NCI-H2107 treated with DMSO at 0.1 percent for 48 hours (cell line): ENCODE measurements around the gene BST2.

Experiments used
- DNase-seq: peaks from one replicate; lab custom pipeline; 2025; ENCODE audit not compliant: unreplicated experiment; lab: John Stamatoyannopoulos, UW

Gene BST2

GRCh38 chr19:17405250-17406045 is at the start of gene BST2:
Gene BST2 (minus strand): TSS chr19:17405630. CDS start chr19:17405575, 55 bp downstream.
- no peak for DNase-seq

DNA sequence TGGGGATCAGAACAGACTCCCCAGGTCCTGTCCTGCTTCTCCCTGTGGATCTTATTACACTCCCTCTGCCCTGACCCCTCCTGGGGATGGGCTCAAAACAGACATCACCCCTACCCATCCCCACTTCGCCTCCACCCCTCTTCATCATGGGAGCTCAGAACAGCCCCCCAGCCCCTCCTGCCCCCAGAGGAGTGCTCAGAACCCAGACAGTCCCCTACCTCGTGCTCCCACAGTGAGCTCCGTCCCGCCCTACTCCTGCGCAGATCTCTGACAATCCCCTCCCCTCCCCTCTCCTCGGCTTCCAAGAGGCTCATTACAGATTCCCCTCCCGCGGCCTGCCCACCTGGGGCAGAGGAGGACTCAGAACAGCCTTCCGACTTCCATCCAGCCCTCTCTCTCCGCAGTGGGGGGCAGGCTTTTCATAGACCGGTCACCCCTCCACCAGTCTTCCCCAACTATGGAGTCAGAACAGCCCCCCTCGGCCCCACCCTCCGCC is 49.2 kb upstream of the BST2 start:
- no peak for DNase-seq

DNA sequence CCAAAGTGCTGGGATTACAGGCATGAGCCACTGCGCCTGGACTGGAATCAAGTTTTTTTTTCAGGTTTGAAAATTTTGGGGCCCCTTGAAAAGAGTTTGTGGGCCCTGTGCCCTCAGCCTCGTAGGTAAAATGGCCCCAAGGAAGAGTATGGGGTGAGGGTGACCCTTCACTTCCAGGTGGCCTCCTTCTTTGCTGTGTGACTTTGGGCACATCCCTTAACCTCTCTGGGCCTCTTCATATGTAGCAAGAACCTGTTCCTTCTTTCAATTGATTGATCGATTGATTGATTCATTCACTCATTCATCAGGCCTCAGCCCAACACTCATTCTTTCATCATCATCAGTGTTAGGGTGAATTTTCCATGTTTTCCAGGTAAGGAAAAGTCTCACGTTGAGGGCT is 46.4 kb upstream of the BST2 start:
- DNase-seq, result no peak

GRCh38 chr19:17450264-17451075 is 45.0 kb upstream of the BST2 start:
- DNase-seq, result no peak

DNA sequence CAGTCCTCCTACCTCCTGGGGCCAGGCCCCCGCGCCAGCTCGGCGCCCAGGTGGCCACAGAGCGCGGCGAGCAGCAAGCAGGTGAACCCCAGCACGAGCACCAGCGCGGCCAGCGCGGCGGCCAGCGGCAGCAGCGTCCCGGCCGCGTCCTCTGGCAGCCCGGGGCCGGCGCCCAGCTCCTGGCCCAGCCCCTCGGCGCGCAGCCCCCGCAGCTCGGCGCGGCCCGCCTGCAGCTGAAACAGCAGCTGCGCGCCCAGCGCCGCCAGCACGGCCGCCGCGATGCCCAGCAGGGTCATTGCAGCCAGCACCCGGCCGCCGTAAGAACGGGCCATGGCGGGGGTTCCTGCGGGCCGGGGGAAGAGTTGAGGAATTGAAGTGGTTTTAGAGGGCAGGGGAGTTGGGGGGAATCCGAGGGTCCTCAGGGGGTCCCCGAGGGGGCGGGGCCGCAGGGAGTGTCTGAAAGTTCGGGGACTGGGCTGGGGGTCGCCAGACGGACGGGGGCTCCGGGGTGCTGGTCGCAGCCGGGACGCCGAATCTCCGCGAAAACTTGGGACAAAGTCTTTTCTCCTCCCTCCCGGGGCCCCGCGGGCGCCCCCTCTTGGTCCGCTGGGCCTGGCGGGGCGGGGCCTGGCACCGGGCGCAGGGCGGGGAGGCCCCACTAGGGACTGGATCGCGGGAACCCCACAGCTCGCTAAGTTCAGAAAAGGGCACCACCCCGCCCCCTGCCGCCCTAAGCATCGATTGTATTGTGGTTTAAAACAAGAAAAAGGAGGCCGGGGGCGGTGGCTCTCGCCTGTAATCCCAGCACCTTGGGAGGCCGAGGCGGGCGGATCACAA is 42.9 kb upstream of the BST2 start, which contains the start of gene TMEM221:
TSS of gene TMEM221 (minus strand) at position 538 of the 837 bp plus-strand sequence. CDS start at position 332, 206 bp downstream.
- DNase-seq, result no peak

DNA sequence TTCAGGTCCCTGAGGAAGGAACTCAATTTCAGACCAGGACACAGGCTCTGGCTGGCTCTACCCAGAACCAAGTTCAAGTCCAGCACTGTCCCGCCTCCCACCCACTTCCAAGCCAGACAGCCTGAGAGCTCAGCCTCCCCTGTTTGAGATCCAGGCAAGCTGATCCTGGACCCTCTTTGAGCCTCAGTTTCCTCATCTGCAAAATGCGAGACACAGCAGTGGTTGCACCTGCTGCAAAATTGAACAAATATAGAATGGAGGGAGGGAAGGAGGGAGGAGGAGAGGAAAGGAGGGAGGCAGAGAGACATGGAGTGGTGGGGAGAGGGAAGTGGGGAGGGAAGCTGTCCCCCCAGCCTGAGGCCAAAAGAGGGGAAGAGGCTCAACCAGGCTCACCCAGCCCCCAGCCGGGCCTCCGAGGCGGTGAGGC is 42.3 kb upstream of the BST2 start:
- no peak for DNase-seq

- DNase-seq, result no peak
Observed at GRCh38 chr19:17445526-17446165, 40.2 kb upstream of the BST2 start.

- DNase-seq, result no peak
Observed at GRCh38 chr19:17441241-17442021, 36.0 kb upstream of the BST2 start.

GRCh38 chr19:17436874-17437267 is 31.4 kb upstream of the BST2 start:
- no peak for DNase-seq

- DNase-seq, result no peak
Observed at GRCh38 chr19:17436094-17436873, 30.9 kb upstream of the BST2 start.

- no peak for DNase-seq
Observed at GRCh38 chr19:17435218-17435617, 29.8 kb upstream of the BST2 start.

DNA sequence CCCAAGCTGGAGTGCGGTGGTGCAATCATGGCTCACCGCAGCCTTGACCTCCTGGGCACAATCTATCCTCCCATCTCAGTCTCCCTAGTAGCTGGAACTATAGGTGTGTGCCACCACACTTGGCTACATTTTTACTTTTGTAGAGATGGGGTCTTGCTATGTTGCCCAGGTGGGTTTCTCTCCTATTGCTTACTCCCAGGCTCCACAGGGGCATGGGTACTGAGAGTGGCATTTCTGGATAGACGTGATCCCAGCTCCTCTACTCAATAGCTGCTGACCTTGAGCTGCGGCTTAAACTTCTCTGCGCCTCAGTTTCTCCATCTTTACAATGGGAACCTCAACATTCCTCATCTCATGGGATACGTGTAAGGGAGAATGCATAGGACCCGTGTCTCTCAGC is 26.0 kb upstream of the BST2 start:
- DNase-seq, result no peak

GRCh38 chr19:17429641-17430113 is 24.2 kb upstream of the BST2 start:
- DNase-seq, result no peak

- no peak for DNase-seq
Observed at GRCh38 chr19:17424743-17425365, 19.4 kb upstream of the BST2 start.

GRCh38 chr19:17423429-17424208 is 18.2 kb upstream of the BST2 start:
- DNase-seq, result no peak

- no peak for DNase-seq
Observed at GRCh38 chr19:17421942-17422341, 16.5 kb upstream of the BST2 start.

DNA sequence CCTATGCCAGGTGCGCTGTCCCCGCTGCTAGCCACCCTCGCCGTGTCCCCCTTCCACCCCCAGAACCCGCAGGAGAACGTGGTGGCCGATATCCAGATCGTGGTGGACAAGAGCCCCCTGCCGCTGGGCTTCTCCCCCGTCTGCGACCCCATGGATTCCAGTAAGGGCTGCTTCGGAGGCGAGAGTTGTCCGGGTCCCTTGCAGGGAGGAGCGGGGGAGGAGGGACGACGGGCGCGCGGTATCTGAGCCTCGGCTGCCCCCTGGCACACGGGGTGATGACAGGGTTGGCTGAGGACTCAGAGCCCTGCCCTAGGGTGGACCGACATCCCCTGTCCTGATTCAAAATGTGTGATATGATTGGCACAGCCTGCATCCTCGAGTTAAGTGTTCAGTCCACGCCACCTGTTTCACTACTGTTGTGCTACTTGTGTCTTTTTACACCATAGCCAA is 15.1 kb upstream of the BST2 start:
- no peak for DNase-seq
